ENCODE data around the gene TRAF1. TPM values are rescaled to one million over a fixed set of nuclear protein-coding genes. Genes with fewer than 3 reads are reported as not detected.

The TRAF1 gene
- total and polyA plus RNA-seq, 2 of the 13 experiments (the other 11 are each of a cell fraction or from before 2014, with no cell fraction given): 0.44 to 1.0 TPM

- Histone ChIP-seq H3K27ac (ENCODE audit: extremely low read length, insufficient read depth, low read length) (no peak overlapping the region), H3K36me3 (replicated peaks in 1 of 2; ENCODE audit: control insufficient read depth in 1 of 2, insufficient read depth in 2 of 2, low read length in 2 of 2) (peaks cover 2 to 6% of the 10 kb centered on the region in 2 experiments; a peak in 2 of 5 replicates), H3K4me2 (ENCODE audit: low read depth, low read length) (no peak overlapping the region), H4K20me1 (ENCODE audit: insufficient read depth, low read length) (no peaks in the 10 kb centered on the region), H2AFZ (ENCODE audit: low read length) (no peak overlapping the region), H3K9me3 (ENCODE audit: low read length) (no peaks in the 10 kb centered on the region), H3K4me3 (replicated peaks in 1 of 3; ENCODE audit: insufficient read depth in 1 of 3, low read depth in 2 of 3, low read length in 3 of 3) (no peak overlapping the region), H3K9ac (ENCODE audit: insufficient read depth, low read depth, low read length) (no peak overlapping the region), H3K27me3 (ENCODE audit: control insufficient read depth in 1 of 2, insufficient read depth in 2 of 2, low read length in 2 of 2) (no peaks in the 10 kb centered on the region; a peak in 1 of 5 replicates), H3K4me1 (ENCODE audit: insufficient read depth, low read length) (peaks cover 46% of the 10 kb centered on the region), H3K79me2 (ENCODE audit: insufficient read depth, low read length) (peaks cover 14% of the 10 kb centered on the region)
- CTCF ChIA-PET (ENCODE audit: low intra/inter-chr PET ratio, low total read pairs): no interaction called here
- ATAC-seq (no peak), DNase-seq (ENCODE audit: low spot score) (no peak), FAIRE-seq (no peak)
- 64% methylated on average over 6 of the region's 6 CpGs for WGBS (ENCODE audit: low lambda C conversion rate)
- intact Hi-C loops (cut with micrococcal nuclease; ENCODE audit: unreplicated experiment) (loop anchor here (5.0 kb wide), 1 partner anchor 122 kb away; no protein-coding TSS in a partner anchor), in situ Hi-C loops (cut with HindIII; ENCODE audit: extremely low pct_ligation_motif_present, low pct_unique_long_range_greater_than_20kb) (no loop called here)
- TF ChIP-seq MXI1 (IDR thresholded peaks at IDR 0.05; ENCODE audit: borderline replicate concordance, low read depth, low read length): no peak
- TF ChIP-seq KLF11 (CRISPR knock-in tag; IDR thresholded peaks at IDR 0.05): no peak
- no peak for TF ChIP-seq SMYD3 (CRISPR knock-in tag; IDR thresholded peaks at IDR 0.05)
- no peak for TF ChIP-seq CBX1 (IDR thresholded peaks at IDR 0.05; ENCODE audit: low read depth)
- TF ChIP-seq TAF15 (IDR thresholded peaks at IDR 0.05; ENCODE audit: low read depth, low read length, poor library complexity, severe bottlenecking): no peak
- TF ChIP-seq ZNF17 (CRISPR knock-in tag; IDR thresholded peaks at IDR 0.05): no peak
- no peak for TF ChIP-seq TRIM22 (IDR thresholded peaks at IDR 0.05)
- TF ChIP-seq PTBP1 (IDR thresholded peaks at IDR 0.05; ENCODE audit: low read depth, low read length, poor library complexity, severe bottlenecking): no peak
- no peak for TF ChIP-seq SALL1 (CRISPR knock-in tag; IDR thresholded peaks at IDR 0.05)
- TF ChIP-seq ISX (CRISPR knock-in tag; conservative IDR thresholded peaks at IDR 0.05): no peak
- no peak for TF ChIP-seq MAZ (IDR thresholded peaks at IDR 0.05; ENCODE audit: borderline replicate concordance, low read depth, low read length)
- TF ChIP-seq MAZ (CRISPR knock-in tag; IDR thresholded peaks at IDR 0.05; ENCODE audit: low read depth): no peak
- TF ChIP-seq ZNF567 (CRISPR knock-in tag; IDR thresholded peaks at IDR 0.05; ENCODE audit: borderline replicate concordance): no peak
- TF ChIP-seq HOXA3 (CRISPR knock-in tag; IDR thresholded peaks at IDR 0.05): no peak
- TF ChIP-seq ZNF510 (CRISPR knock-in tag; IDR thresholded peaks at IDR 0.05; ENCODE audit: low read depth): no peak
- TF ChIP-seq ZNF609 (CRISPR knock-in tag; IDR thresholded peaks at IDR 0.05; ENCODE audit: borderline replicate concordance): no peak
- TF ChIP-seq RFXAP (CRISPR knock-in tag; IDR thresholded peaks at IDR 0.05; ENCODE audit: borderline replicate concordance): no peak
- TF ChIP-seq GMEB2 (CRISPR knock-in tag; IDR thresholded peaks at IDR 0.05; ENCODE audit: low read depth): no peak
- no peak for TF ChIP-seq JUND (CRISPR knock-in tag; IDR thresholded peaks at IDR 0.05)
- no TSS peak for BruUV-seq (replicated peaks)
- POLR2A ChIA-PET: no interaction called here
Observed at GRCh38 chr9:120879446-120879845, 47.1 kb downstream of the TRAF1 start.

Measured in HepG2 (cell line).